Ectodermal cell (in vitro differentiated cells): ENCODE results near the gene ZNG1A.
"Not testable (repeated sequence)": the region's sequence is repeated elsewhere in the genome, so short reads cannot be mapped to it uniquely, and the experiment has no call there.

Experiments
- H3K27ac ChIP-seq: 2 replicates; pipeline ENCODE4 v1.7.0; 2013; ENCODE audit warnings: mild to moderate bottlenecking, low read depth, low read length; ENCODE audit not compliant: insufficient read depth, poor library complexity, severe bottlenecking
- H3K27me3 ChIP-seq: 2 replicates; pipeline ENCODE4 v1.7.0; 2013; ENCODE audit warnings: mild to moderate bottlenecking, low read length; ENCODE audit not compliant: insufficient read depth, control insufficient read depth, poor library complexity, severe bottlenecking
- H3K36me3 ChIP-seq: one replicate; pipeline ENCODE4 v1.7.0; 2013; ENCODE audit warnings: low read length; ENCODE audit not compliant: control insufficient read depth, insufficient read depth
- H3K4me1 ChIP-seq: one replicate; pipeline ENCODE4 v1.7.0; 2013; ENCODE audit warnings: low read length; ENCODE audit not compliant: control insufficient read depth, insufficient read depth
- H3K4me3 ChIP-seq: 2 replicates; pipeline ENCODE4 v1.7.0; 2013; ENCODE audit warnings: low read depth, low read length, control low read depth; ENCODE audit not compliant: insufficient read depth
- H3K9me3 ChIP-seq: 2 replicates; pipeline ENCODE4 v1.7.0; 2013; ENCODE audit warnings: mild to moderate bottlenecking, low read length, moderate library complexity; ENCODE audit not compliant: control insufficient read depth
- WGBS, 2 experiments: methylation state at CpG; one replicate each; pipeline ENCODE4 v1.1.7; 2013; ENCODE audit warnings: missing lambda C conversion rate in 2 of 2; 5-methylcytosine and 5-hydroxymethylcytosine counted together

The ZNG1A gene

DNA sequence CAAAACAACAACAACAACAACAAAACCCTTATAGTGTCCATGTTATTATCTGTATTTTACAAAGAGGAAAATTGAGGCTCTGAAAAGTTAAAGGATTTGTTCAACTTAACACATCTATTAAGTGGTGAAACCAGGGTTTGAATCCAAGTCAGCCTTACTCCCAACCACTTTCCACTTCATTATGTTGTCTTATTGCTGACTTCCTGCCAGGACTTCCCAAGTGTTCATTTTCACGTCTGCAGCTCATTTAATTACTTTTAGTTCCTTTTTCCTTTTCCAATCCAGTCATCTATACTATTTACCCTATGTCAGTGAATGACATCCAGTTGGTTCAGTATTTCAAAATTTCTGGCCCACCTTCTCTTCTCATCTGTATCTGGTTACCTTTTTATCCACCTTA lies 20.7 kb upstream of the ZNG1A start:
- H3K4me1 ChIP-seq, H3K27me3 ChIP-seq, H3K4me3 ChIP-seq, H3K36me3 ChIP-seq, H3K27ac ChIP-seq, H3K9me3 ChIP-seq: not testable (repeated sequence)
- no CpG with 5 or more reads among the region's 1 CpG for WGBS, 2 experiments

GRCh38 chr9:178140-178825 lies 573 bp downstream of the ZNG1A start:
- H3K4me1 ChIP-seq, H3K36me3 ChIP-seq, H3K27me3 ChIP-seq, H3K27ac ChIP-seq, H3K9me3 ChIP-seq: not testable (repeated sequence)
- 3 to 4% methylated on average over 11 to 15 of the region's 23 CpGs for WGBS, 2 experiments
- H3K4me3 ChIP-seq: peak overlapping the region; percentile 45

GRCh38 chr9:169757-170156 lies 9.1 kb downstream of the ZNG1A start:
- not testable (repeated sequence) for H3K27me3 ChIP-seq, H3K27ac ChIP-seq, H3K9me3 ChIP-seq, H3K4me1 ChIP-seq, H3K4me3 ChIP-seq, H3K36me3 ChIP-seq
- no CpG with 5 or more reads among the region's 3 CpGs for WGBS, 2 experiments

GRCh38 chr9:159871-160270 lies 19.0 kb downstream of the ZNG1A start:
- not testable (repeated sequence) for H3K4me3 ChIP-seq, H3K4me1 ChIP-seq, H3K27me3 ChIP-seq, H3K27ac ChIP-seq, H3K36me3 ChIP-seq, H3K9me3 ChIP-seq
- WGBS, 2 experiments: 91 to 100% methylated on average over 1 of the region's 1 CpG

GRCh38 chr9:151173-151572 lies 27.7 kb downstream of the ZNG1A start:
- H3K9me3 ChIP-seq: not testable (repeated sequence)

DNA sequence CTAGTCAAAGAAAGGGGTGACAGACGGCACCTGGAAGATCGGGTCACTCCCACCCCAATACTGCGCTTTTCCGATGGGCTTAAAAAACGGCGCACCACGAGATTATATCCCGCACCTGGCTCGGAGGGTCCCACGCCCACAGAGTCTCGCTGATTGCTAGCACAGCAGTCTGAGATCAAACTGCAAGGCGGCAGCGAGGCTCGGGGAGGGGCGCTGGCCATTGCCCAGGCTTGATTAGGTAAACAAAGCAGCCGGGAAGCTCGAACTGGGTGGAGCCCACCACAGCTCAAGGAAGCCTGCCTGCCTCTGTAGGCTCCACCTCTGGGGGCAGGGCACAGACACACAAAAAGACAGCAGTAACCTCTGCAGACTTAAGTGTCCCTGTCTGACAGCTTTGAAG lies 39.0 kb downstream of the ZNG1A start:
- H3K36me3 ChIP-seq, H3K4me1 ChIP-seq, H3K27ac ChIP-seq, H3K27me3 ChIP-seq, H3K9me3 ChIP-seq, H3K4me3 ChIP-seq: not testable (repeated sequence)
- WGBS, 2 experiments: 60 to 68% methylated on average over 17 of the region's 17 CpGs

More at GRCh38 chr9:151173-151572, 27.7 kb downstream of the ZNG1A start:
- H3K4me1 ChIP-seq, H3K27me3 ChIP-seq, H3K27ac ChIP-seq, H3K4me3 ChIP-seq, H3K36me3 ChIP-seq: not testable (repeated sequence)

- 8% methylated on average over 26 to 30 of the region's 30 CpGs for WGBS, 2 experiments
- not testable (repeated sequence) for H3K36me3 ChIP-seq, H3K4me3 ChIP-seq, H3K27ac ChIP-seq, H3K4me1 ChIP-seq, H3K9me3 ChIP-seq
- H3K27me3 ChIP-seq: peaks cover 57% of the 10 kb centered on the region
Observed at GRCh38 chr9:117995-118467, 60.8 kb downstream of the ZNG1A start, which contains the start of gene FOXD4. TSS of gene FOXD4 (minus strand) at chr9:118417. CDS start at chr9:118119, 298 bp downstream.

DNA sequence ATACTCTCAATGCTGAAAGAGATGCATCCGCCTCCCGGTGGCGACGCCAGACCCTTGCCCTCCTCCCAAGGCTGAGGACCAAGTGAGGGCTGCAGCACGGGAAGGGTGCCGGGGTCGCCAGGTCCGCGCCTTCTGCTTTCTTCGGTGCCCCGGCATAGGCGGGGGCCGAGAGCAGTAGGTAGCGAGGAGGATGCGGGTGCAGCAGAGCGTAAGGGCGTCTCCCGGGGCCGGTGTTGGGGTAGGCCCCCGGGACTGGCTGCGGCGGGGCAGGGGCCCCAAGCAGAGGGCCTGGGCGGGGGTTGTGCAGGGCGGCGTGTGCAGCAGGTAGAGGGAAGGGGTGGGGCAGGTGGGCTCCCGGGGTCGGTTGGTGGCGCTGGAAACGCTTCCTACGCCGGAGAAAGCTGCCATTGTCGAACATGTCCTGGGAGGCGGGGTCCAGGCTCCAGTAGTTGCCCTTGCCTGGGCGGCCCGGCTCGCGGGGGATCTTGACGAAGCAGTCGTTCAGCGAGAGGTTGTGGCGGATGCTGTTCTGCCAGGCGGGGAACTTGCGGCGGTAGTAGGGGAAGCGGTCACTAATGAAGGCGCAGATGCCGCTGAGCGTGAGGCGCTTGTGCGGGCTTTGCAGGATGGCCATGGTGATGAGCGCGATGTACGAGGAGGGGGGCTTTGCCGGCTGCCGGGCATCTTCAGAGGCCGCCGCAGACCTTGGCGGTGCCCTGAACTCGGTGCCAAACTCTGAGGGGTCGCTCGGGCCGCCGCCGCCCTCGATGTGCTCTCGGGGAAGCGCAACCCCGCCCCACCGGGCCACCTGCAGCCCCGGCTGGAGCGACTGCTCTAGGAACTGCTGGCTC lies 61.5 kb downstream of the ZNG1A start:
- not testable (repeated sequence) for H3K4me1 ChIP-seq, H3K36me3 ChIP-seq, H3K27ac ChIP-seq, H3K9me3 ChIP-seq, H3K4me3 ChIP-seq
- peaks cover 64% of the 10 kb centered on the region for H3K27me3 ChIP-seq
- WGBS, 2 experiments: 1% methylated on average over 57 to 67 of the region's 71 CpGs

GRCh38 chr9:116239-117077 lies 62.4 kb downstream of the ZNG1A start:
- H3K4me1 ChIP-seq, H3K9me3 ChIP-seq, H3K27ac ChIP-seq, H3K36me3 ChIP-seq, H3K4me3 ChIP-seq: not testable (repeated sequence)
- WGBS, 2 experiments: 3 to 5% methylated on average over 33 to 35 of the region's 41 CpGs
- H3K27me3 ChIP-seq: peaks cover 73% of the 10 kb centered on the region

DNA sequence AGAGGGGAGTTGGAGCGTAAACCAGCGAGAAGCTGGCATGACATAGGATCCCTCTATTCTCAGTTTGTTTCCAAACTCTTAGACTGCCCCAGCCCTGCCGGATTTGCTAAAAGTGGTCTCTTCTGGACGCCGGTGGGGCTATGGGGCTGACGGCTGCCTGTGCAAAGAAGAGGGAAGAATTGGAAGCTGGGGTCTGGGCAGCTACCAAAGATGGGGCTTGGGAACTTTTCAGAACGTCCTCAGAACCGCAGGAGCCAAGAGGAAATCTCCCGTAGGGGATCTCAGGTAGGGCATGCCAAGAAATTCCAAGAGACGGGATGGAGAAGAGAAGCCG lies 63.8 kb downstream of the ZNG1A start:
- WGBS, 2 experiments: 2 to 5% methylated on average over 8 to 9 of the region's 11 CpGs
- H3K27me3 ChIP-seq: peaks cover 80% of the 10 kb centered on the region
- not testable (repeated sequence) for H3K4me3 ChIP-seq

More for the DNA sequence above, 63.8 kb downstream of the ZNG1A start:
- H3K36me3 ChIP-seq, H3K9me3 ChIP-seq, H3K27ac ChIP-seq, H3K4me1 ChIP-seq: not testable (repeated sequence)
